IMR-90 (cell line): ENCODE results near the gene ABHD12. TPM values are rescaled to one million over a fixed set of nuclear protein-coding genes. Genes with fewer than 3 reads are reported as not detected.

Experiments
- ATAC-seq: fragments of 200-7000 bp; cut with Tn5 transposase; 2 replicates; pipeline ENCODE4 v1.9.1; 2020; ENCODE audit warnings: low read depth, mild to moderate bottlenecking, moderate library complexity
- BruUV-seq: library from RNA; stranded (reverse); fragments of 400-500 nt; replicated peaks from 2 replicates; lab custom pipeline; 2021; lab: Mats Ljungman, UMichigan
- CTCF ChIA-PET: fragments of 300-600 bp; formaldehyde crosslinking; extraction: SDS; loops from one replicate; lab custom pipeline; 2021; ENCODE audit warnings: antibody characterized with exemption; lab: Yijun Ruan, JAX
- POLR2A ChIA-PET: fragments of 300-600 bp; sonication (Branson Sonifier 250); formaldehyde crosslinking; loops from one replicate; lab custom pipeline; 2022; ENCODE audit warnings: antibody characterized with exemption; ENCODE audit not compliant: unreplicated experiment; lab: Charles Lee
- DNase-seq: peaks from one replicate; pipeline ENCODE4 v3.0.0; 2013
- H2AFZ ChIP-seq: replicated peaks from 2 replicates; pipeline ENCODE3; 2013; ENCODE audit warnings: low read length, mild to moderate bottlenecking; ENCODE audit not compliant: poor library complexity
- H2AK5ac ChIP-seq: 2 replicates; pipeline ENCODE4 v1.6.1; 2013; ENCODE audit warnings: low read depth, low read length, inconsistent platforms
- H2AK9ac ChIP-seq: replicated peaks from 2 replicates; pipeline ENCODE3; 2013; ENCODE audit warnings: mild to moderate bottlenecking, low read depth, low read length, moderate library complexity; ENCODE audit not compliant: poor library complexity
- H2BK120ac ChIP-seq: 2 replicates; pipeline ENCODE4 v1.6.1; 2013; ENCODE audit warnings: low read depth, low read length, inconsistent platforms
- H2BK15ac ChIP-seq: 3 replicates; pipeline ENCODE4 v1.6.1; 2013; ENCODE audit warnings: low read depth, low read length, inconsistent platforms
- H2BK20ac ChIP-seq: 2 replicates; pipeline ENCODE4 v1.6.1; 2013; ENCODE audit warnings: low read depth, mild to moderate bottlenecking, inconsistent platforms, low read length, moderate library complexity
- H2BK5ac ChIP-seq: 2 replicates; pipeline ENCODE4 v1.6.1; 2013; ENCODE audit warnings: mild to moderate bottlenecking, low read depth, low read length, inconsistent platforms; ENCODE audit not compliant: poor library complexity, severe bottlenecking
- H3K14ac ChIP-seq: replicated peaks from 2 replicates; pipeline ENCODE4 v1.6.1; 2013; ENCODE audit warnings: low read depth, low read length, inconsistent platforms
- H3K18ac ChIP-seq: 2 replicates; pipeline ENCODE4 v1.6.1; 2013; ENCODE audit warnings: low read depth, low read length, control low read depth
- H3K23ac ChIP-seq: 2 replicates; pipeline ENCODE4 v1.6.1; 2013; ENCODE audit warnings: low read depth, low read length, inconsistent platforms
- H3K27ac ChIP-seq: 2 replicates; pipeline ENCODE4 v1.5.1; 2013; ENCODE audit warnings: mild to moderate bottlenecking, control low read depth, low read length; ENCODE audit not compliant: insufficient read depth
- H3K27me3 ChIP-seq: 2 replicates; pipeline ENCODE4 v1.6.1; 2013; ENCODE audit warnings: low read length; ENCODE audit not compliant: control insufficient read depth, insufficient read depth
- H3K36me3 ChIP-seq: 2 replicates; pipeline ENCODE4 v1.6.1; 2013; ENCODE audit warnings: low read length, mixed read lengths; ENCODE audit not compliant: control insufficient read depth, insufficient read depth
- H3K4ac ChIP-seq: 2 replicates; pipeline ENCODE4 v1.6.1; 2013; ENCODE audit warnings: low read depth, low read length, inconsistent platforms
- H3K4me1 ChIP-seq: 2 replicates; pipeline ENCODE4 v1.6.1; 2013; ENCODE audit warnings: low read length, mixed read lengths; ENCODE audit not compliant: control insufficient read depth, insufficient read depth
- H3K4me2 ChIP-seq: 2 replicates; pipeline ENCODE4 v1.6.1; 2013; ENCODE audit warnings: low read depth, mild to moderate bottlenecking, control low read depth, low read length, moderate library complexity
- H3K4me3 ChIP-seq: 2 replicates; pipeline ENCODE4 v1.5.1; 2013; ENCODE audit warnings: low read depth, mild to moderate bottlenecking, control low read depth, low read length, moderate library complexity; ENCODE audit not compliant: insufficient read depth
- H3K56ac ChIP-seq: 2 replicates; pipeline ENCODE4 v1.6.1; 2013; ENCODE audit warnings: low read length, inconsistent platforms; ENCODE audit not compliant: insufficient read depth; ENCODE audit errors: extremely low read depth
- H3K79me1 ChIP-seq, 2 experiments: 2 replicates each; pipeline ENCODE4 v1.6.1; 2013; ENCODE audit warnings: low read length in 2 of 2, inconsistent platforms in 1 of 2, low read depth in 1 of 2
- H3K9ac ChIP-seq: 2 replicates; pipeline ENCODE4 v1.6.1; 2013; ENCODE audit warnings: low read depth, low read length, control low read depth
- H3K9me1 ChIP-seq: 2 replicates; pipeline ENCODE4 v1.6.1; 2013; ENCODE audit warnings: low read length, inconsistent platforms; ENCODE audit not compliant: insufficient read depth
- H3K9me3 ChIP-seq: 2 replicates; pipeline ENCODE4 v1.6.1; 2013; ENCODE audit warnings: low read length; ENCODE audit not compliant: control insufficient read depth, insufficient read depth
- H4K20me1 ChIP-seq: 2 replicates; pipeline ENCODE4 v1.6.1; 2013; ENCODE audit warnings: low read length, inconsistent platforms; ENCODE audit not compliant: insufficient read depth
- H4K5ac ChIP-seq: 2 replicates; pipeline ENCODE4 v1.6.1; 2013; ENCODE audit warnings: mild to moderate bottlenecking, low read depth, low read length, control low read depth
- H4K8ac ChIP-seq, 2 experiments: 2 replicates each; pipeline ENCODE4 v1.6.1; 2013; ENCODE audit warnings: low read depth in 2 of 2, low read length in 2 of 2, control low read depth in 1 of 2, inconsistent platforms in 1 of 2
- H4K91ac ChIP-seq: 2 replicates; pipeline ENCODE4 v1.6.1; 2013; ENCODE audit warnings: low read depth, low read length, inconsistent platforms; ENCODE audit not compliant: insufficient read depth
- MAZ ChIP-seq: IDR thresholded peaks from 2 replicates; pipeline ENCODE4 v1.6.1; 2012; ENCODE audit warnings: low read depth, mild to moderate bottlenecking, low read length, improper control_type of control experiment, moderate library complexity, borderline replicate concordance
- POLR2A ChIP-seq: IDR thresholded peaks from 2 replicates; pipeline ENCODE4 v1.6.1; 2012; ENCODE audit warnings: mild to moderate bottlenecking, low read depth, low read length
- RCOR1 ChIP-seq: IDR thresholded peaks from 2 replicates; pipeline ENCODE4 v1.6.1; 2012; ENCODE audit warnings: mild to moderate bottlenecking, low read length, improper control_type of control experiment; ENCODE audit not compliant: insufficient replicate concordance
- RFX5 ChIP-seq: IDR thresholded peaks from 2 replicates; pipeline ENCODE4 v1.8.0; 2012; ENCODE audit warnings: low read depth, mild to moderate bottlenecking, low read length, moderate library complexity
- SMC3 ChIP-seq: fragments of 150-350 bp; IDR thresholded peaks from 2 replicates; pipeline ENCODE4 v1.6.1; 2016; ENCODE audit warnings: low read depth, mild to moderate bottlenecking, antibody characterized with exemption, low read length, moderate library complexity
- WGBS, 2 experiments: methylation state at CpG; one replicate each; pipeline versions ENCODE4 v1.1.5 to v1.1.7; 2013; ENCODE audit warnings: missing lambda C conversion rate in 2 of 2; ENCODE audit not compliant: insufficient read length in 1 of 2; ENCODE audit errors: extremely low coverage in 2 of 2; 5-methylcytosine and 5-hydroxymethylcytosine counted together
- dilution Hi-C: fragments of 300-500 bp; cut with HindIII; formaldehyde crosslinking; loops from one replicate; pipeline ENCODE4 v1.14.3; 2018; ENCODE audit warnings: low sequenced_read_pairs; ENCODE audit not compliant: unreplicated experiment
- in situ Hi-C: fragments of 300-500 bp; cut with MboI; formaldehyde crosslinking; loops from 3 replicates; pipeline ENCODE4 v1.14.3; 2019; ENCODE audit warnings: low sequenced_read_pairs, inconsistent platforms, mixed read lengths
- intact Hi-C: fragments of 100-400 bp; cut with micrococcal nuclease; formaldehyde crosslinking; loops from 2 replicates; pipeline ENCODE4 v1.10.0; 2022
- polyA plus RNA-seq, 3 experiments: library from polyadenylated mRNA; depleted of rRNA; stranded (reverse); fragments of >200 nt; gene quantifications; 2 replicates each; pipeline ENCODE4 v1.2.3, GENCODE V29; 2012; ENCODE audit warnings: low replicate concordance in 1 of 3
- total RNA-seq: library from RNA; depleted of rRNA; stranded (reverse); fragments of >200 nt; gene quantifications from 2 replicates; pipeline ENCODE4 v1.2.3, GENCODE V29; 2012

Gene ABHD12
- total and polyA plus RNA-seq, 2 of the 4 experiments (the other 2 are of a cell fraction) = 80.7 to 108 TPM

DNA sequence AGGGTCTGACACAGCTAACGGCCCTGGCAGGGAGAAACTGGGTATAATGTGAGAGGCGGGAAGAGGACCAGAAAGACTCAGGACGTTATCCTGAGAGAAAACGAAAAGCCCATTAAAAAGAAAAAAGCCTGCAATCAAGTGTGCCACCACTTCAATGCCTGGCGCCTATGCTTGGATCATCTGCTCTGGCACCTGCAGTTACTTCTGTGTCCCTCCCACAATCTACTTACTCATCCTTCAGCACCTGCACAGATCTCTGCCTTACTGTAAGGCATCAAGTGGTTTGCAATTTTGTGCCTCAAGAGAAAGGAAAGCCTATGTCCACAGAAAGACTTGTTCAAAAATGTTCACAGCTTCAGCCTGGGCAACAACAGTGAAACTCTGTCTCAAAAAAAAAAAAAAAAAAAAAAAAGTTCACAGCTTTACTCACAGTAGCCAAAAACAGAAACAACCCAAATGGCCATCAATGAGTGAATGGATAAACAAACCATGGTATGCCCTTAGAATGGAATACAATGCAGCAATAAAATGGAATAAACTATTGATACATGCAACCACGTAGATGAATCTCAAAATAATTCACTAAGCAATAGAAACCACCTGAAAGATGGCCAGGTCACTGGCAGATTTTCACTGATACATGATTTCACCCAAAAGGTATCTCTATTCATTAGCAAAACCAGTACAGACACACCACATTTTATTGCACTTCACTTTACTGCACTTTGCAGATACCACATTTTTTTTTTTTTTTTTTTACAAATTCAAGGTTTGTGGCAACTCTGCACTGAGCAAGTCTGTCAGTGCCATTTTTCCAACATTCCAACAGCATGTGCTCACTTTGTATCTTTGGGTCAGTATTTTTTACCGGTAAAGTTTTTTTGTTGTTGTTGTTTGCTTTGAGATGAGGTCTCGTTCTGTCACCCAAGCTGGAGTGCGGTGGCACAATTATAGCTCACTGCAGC is 48.6 kb downstream of the ABHD12 start:
- H3K14ac ChIP-seq = no peak overlapping the region
- no peak overlapping the region for H2BK15ac ChIP-seq
- no peak overlapping the region for H3K4me3 ChIP-seq
- no TSS peak for BruUV-seq
- H3K23ac ChIP-seq = no peak overlapping the region; the same call in 1 of the 2 replicates
- no peaks in the 10 kb centered on the region for H3K27me3 ChIP-seq
- POLR2A ChIA-PET = no interaction called here
- no peak overlapping the region for H4K5ac ChIP-seq
- 100% methylated on average over 3 of the region's 9 CpGs; no CpG with 5 or more reads in 1 of the 2 experiments for WGBS, 2 experiments
- H2BK20ac ChIP-seq = no peak overlapping the region
- no peak overlapping the region for H4K91ac ChIP-seq
- H4K20me1 ChIP-seq = peaks cover 39% of the 10 kb centered on the region
- H2BK120ac ChIP-seq = no peak overlapping the region
- CTCF ChIA-PET = no interaction called here
- H3K56ac ChIP-seq = no peak overlapping the region
- DNase-seq (peak; percentile 21), ATAC-seq (0 out of 2 replicates have a peak, but pooled peaks have one; percentile 24)
- H3K4ac ChIP-seq = no peak overlapping the region
- no peak overlapping the region for H3K4me2 ChIP-seq
- H2AFZ ChIP-seq = no peak overlapping the region
- H3K9me1 ChIP-seq = peaks cover 15% of the 10 kb centered on the region
- TF ChIP-seq SMC3 (no peak), RFX5 (no peak), RCOR1 (no peak), POLR2A (no peak), MAZ (no peak)
- no peak overlapping the region for H2BK5ac ChIP-seq
- H3K36me3 ChIP-seq = peaks cover 5% of the 10 kb centered on the region
- no peak overlapping the region for H3K18ac ChIP-seq
- no peaks in the 10 kb centered on the region for H3K9me3 ChIP-seq
- no peak overlapping the region for H3K9ac ChIP-seq
- dilution Hi-C loops = no loop called here
- in situ Hi-C loops = no loop called here
- no peak overlapping the region for H2AK5ac ChIP-seq
- no peak overlapping the region for H2AK9ac ChIP-seq
- intact Hi-C loops = no loop called here
- peaks cover 56 to 77% of the 10 kb centered on the region in 2 experiments for H3K79me1 ChIP-seq
- H3K4me1 ChIP-seq = peaks cover 8% of the 10 kb centered on the region
- H3K27ac ChIP-seq = no peak overlapping the region
- no peak overlapping the region for H4K8ac ChIP-seq
